Smooth muscle cell (in vitro differentiated cells): Measurements from ENCODE around the gene MXRA8. TPM values are rescaled to one million over a fixed set of nuclear protein-coding genes. Genes with fewer than 3 reads are reported as not detected.
A peak's percentile ranks its signal among the peaks of the same experiment; 100 is the strongest.
"Not testable (repeated sequence)": the region's sequence is repeated elsewhere in the genome, so short reads cannot be mapped to it uniquely, and the experiment has no call there.

Experiments used
- DNase-seq: peaks from one replicate; lab custom pipeline; 2025; ENCODE audit not compliant: unreplicated experiment; lab: John Stamatoyannopoulos, UW
- H2AFZ ChIP-seq: fragments of 200-600 bp; sonication (generic); 2 replicates; pipeline ENCODE4 v1.6.0; 2016; ENCODE audit warnings: antibody characterized with exemption, low read depth, mild to moderate bottlenecking
- H3F3A ChIP-seq: fragments of 200-600 bp; sonication (generic); 2 replicates; pipeline ENCODE4 v1.6.0; 2017; ENCODE audit warnings: antibody characterized with exemption, low read depth
- H3K27ac ChIP-seq: fragments of 200-600 bp; sonication (generic); 2 replicates; pipeline ENCODE4 v1.5.1; 2016; ENCODE audit warnings: low read depth, mild to moderate bottlenecking
- H3K27me3 ChIP-seq: fragments of 200-600 bp; sonication (generic); 2 replicates; pipeline ENCODE4 v1.6.1; 2016; ENCODE audit warnings: low read depth, mild to moderate bottlenecking
- H3K36me3 ChIP-seq: fragments of 200-600 bp; sonication (generic); 2 replicates; pipeline ENCODE4 v1.5.1; 2016; ENCODE audit warnings: low read depth
- H3K4me1 ChIP-seq: fragments of 200-600 bp; sonication (generic); 2 replicates; pipeline ENCODE4 v1.5.1; 2016; ENCODE audit warnings: low read depth
- H3K4me2 ChIP-seq: fragments of 200-600 bp; sonication (generic); 2 replicates; pipeline ENCODE4 v1.6.0; 2016; ENCODE audit warnings: mild to moderate bottlenecking
- H3K4me3 ChIP-seq: fragments of 200-600 bp; sonication (generic); 2 replicates; pipeline ENCODE4 v1.5.1; 2016; ENCODE audit warnings: mild to moderate bottlenecking
- H3K79me2 ChIP-seq: fragments of 200-600 bp; sonication (generic); 2 replicates; pipeline ENCODE4 v1.6.0; 2016; ENCODE audit warnings: low read depth, mild to moderate bottlenecking
- H3K9ac ChIP-seq: fragments of 200-600 bp; sonication (generic); 2 replicates; pipeline ENCODE4 v1.6.0; 2016; ENCODE audit warnings: low read depth
- H3K9me3 ChIP-seq: fragments of 200-600 bp; sonication (generic); replicated peaks from 2 replicates; pipeline ENCODE4 v1.5.1; 2016; ENCODE audit warnings: low read depth
- H4K20me1 ChIP-seq: fragments of 200-600 bp; sonication (generic); 2 replicates; pipeline ENCODE4 v1.6.0; 2016; ENCODE audit warnings: low read depth
- WGBS: methylation state at CpG from one replicate; pipeline ENCODE4 v1.1.7; 2016; ENCODE audit warnings: low lambda C conversion rate; 5-methylcytosine and 5-hydroxymethylcytosine counted together
- polyA plus RNA-seq: library from polyadenylated mRNA; unstranded; fragments of >200 nt; fragmentation: Nextera tagmentation; extraction: Ambion mirVana; gene quantifications from 2 replicates; pipeline ENCODE4 v1.2.1, GENCODE V29; 2016
- total RNA-seq: library from RNA; depleted of rRNA; stranded (reverse); fragments of >200 nt; gene quantifications from 2 replicates; pipeline ENCODE4 v1.2.3, GENCODE V29; 2014
- TF ChIP-seq, protein P1 (sequence below): fragments of 200-600 bp; sonication (generic); IDR thresholded peaks from 2 replicates; pipeline ENCODE4 v1.5.1; 2017; ENCODE audit warnings: borderline replicate concordance, mild to moderate bottlenecking, antibody characterized with exemption; ENCODE audit not compliant: insufficient read depth, poor library complexity, severe bottlenecking

MXRA8 gene
- total and polyA plus RNA-seq, 2 experiments from 2014 or later = 266 to 597 TPM

- Histone ChIP-seq H3F3A (peaks cover 27% of the 10 kb centered on the region), H3K27ac (peak overlapping the region; percentile 76), H3K27me3 (no peaks in the 10 kb centered on the region), H4K20me1 (peaks cover 18% of the 10 kb centered on the region), H3K4me1 (peaks cover 18% of the 10 kb centered on the region), H3K4me2 (peak overlapping the region; percentile 100), H3K9ac (peak overlapping the region; percentile 89), H3K36me3 (no peaks in the 10 kb centered on the region), H3K9me3 (no peaks in the 10 kb centered on the region), H3K79me2 (peaks cover 52% of the 10 kb centered on the region), H2AFZ (peak overlapping the region; percentile 50), H3K4me3 (peak overlapping the region; percentile 81)
- no peak for DNase-seq
- WGBS = 69% methylated on average over 32 of the region's 43 CpGs
- TF ChIP-seq, protein P1, sequence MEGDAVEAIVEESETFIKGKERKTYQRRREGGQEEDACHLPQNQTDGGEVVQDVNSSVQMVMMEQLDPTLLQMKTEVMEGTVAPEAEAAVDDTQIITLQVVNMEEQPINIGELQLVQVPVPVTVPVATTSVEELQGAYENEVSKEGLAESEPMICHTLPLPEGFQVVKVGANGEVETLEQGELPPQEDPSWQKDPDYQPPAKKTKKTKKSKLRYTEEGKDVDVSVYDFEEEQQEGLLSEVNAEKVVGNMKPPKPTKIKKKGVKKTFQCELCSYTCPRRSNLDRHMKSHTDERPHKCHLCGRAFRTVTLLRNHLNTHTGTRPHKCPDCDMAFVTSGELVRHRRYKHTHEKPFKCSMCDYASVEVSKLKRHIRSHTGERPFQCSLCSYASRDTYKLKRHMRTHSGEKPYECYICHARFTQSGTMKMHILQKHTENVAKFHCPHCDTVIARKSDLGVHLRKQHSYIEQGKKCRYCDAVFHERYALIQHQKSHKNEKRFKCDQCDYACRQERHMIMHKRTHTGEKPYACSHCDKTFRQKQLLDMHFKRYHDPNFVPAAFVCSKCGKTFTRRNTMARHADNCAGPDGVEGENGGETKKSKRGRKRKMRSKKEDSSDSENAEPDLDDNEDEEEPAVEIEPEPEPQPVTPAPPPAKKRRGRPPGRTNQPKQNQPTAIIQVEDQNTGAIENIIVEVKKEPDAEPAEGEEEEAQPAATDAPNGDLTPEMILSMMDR = no peak
These were observed 47.9 kb upstream of the MXRA8 start for GRCh38 chr1:1406101-1406820.

DNA sequence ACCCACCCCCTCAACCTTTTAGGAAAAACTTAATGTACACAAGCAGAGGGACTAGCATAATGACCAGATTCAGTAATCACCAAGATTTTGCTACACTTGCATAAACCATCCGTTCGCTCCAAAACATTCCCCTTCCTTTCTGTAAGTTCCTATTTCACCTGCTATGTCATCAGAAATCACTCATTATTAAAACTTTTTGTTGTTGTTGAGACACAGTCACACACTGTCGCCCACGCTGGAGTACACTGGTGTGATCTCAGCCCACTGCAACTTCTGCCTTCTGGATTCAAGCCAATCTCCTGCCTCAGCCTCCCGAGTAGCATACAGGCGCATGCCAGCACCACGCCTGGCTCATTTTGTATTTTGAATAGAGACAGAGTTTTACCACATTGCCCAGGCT is 45.3 kb upstream of the MXRA8 start:
- H3K27ac ChIP-seq = no peak overlapping the region

DNA sequence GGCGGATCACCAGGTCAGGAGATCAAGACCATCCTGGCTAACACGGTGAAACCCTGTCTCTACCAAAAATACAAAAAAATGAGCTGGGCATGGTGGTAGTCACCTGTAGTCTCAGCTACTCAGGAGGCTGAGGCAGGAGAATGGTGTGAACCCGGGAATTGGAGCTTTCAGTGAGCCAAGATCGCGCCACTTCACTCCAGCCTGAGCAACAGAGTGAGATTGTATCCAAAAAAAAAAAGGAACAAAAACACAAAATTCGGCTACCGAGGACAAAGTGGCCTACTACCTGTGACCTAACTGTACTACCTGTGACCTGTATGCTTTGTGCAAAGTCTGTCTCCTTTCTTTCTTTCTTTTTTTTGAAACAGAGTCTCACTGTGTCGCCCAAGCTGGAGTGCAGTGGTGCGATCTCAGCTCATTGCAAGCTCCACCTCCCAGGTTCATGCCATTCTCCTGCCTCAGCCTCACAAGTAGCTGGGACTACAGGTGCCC is 44.6 kb upstream of the MXRA8 start:
- H3K27ac ChIP-seq, H3K4me2 ChIP-seq, H4K20me1 ChIP-seq, H3K36me3 ChIP-seq, H3K9ac ChIP-seq, H3K9me3 ChIP-seq, H3K4me3 ChIP-seq, H2AFZ ChIP-seq, DNase-seq, H3K27me3 ChIP-seq: not testable (repeated sequence)
- H3F3A ChIP-seq = peaks cover 23% of the 10 kb centered on the region
- H3K79me2 ChIP-seq = peaks cover 65% of the 10 kb centered on the region
- H3K4me1 ChIP-seq = peaks cover 12% of the 10 kb centered on the region
- WGBS = 97% methylated on average over 9 of the region's 9 CpGs

More for the DNA sequence above, 45.3 kb upstream of the MXRA8 start:
- DNase-seq = no peak
- H3K27me3 ChIP-seq = no peaks in the 10 kb centered on the region
- peaks cover 30% of the 10 kb centered on the region for H3F3A ChIP-seq
- H3K4me1 ChIP-seq = peaks cover 18% of the 10 kb centered on the region
- no peak overlapping the region for H3K4me3 ChIP-seq
- peaks cover 65% of the 10 kb centered on the region for H3K79me2 ChIP-seq
- no peaks in the 10 kb centered on the region for H3K36me3 ChIP-seq
- TF ChIP-seq, protein P1 = no peak
- no peak overlapping the region for H3K4me2 ChIP-seq
- peaks cover 8% of the 10 kb centered on the region for H4K20me1 ChIP-seq
- H3K9ac ChIP-seq = no peak overlapping the region
- H2AFZ ChIP-seq = no peak overlapping the region
- WGBS = 95% methylated on average over 7 of the region's 7 CpGs
- no peaks in the 10 kb centered on the region for H3K9me3 ChIP-seq

GRCh38 chr1:1402072-1402900 is 43.9 kb upstream of the MXRA8 start:
- no peak overlapping the region for H3K4me2 ChIP-seq
- 86% methylated on average over 20 of the region's 20 CpGs for WGBS
- H3K36me3 ChIP-seq = no peaks in the 10 kb centered on the region
- H3K4me1 ChIP-seq = peaks cover 11% of the 10 kb centered on the region
- H3K9me3 ChIP-seq = no peaks in the 10 kb centered on the region
- no peaks in the 10 kb centered on the region for H4K20me1 ChIP-seq
- H3F3A ChIP-seq = peaks cover 23% of the 10 kb centered on the region
- TF ChIP-seq, protein P1 = peak; percentile 60
- no peak for DNase-seq
- H3K4me3 ChIP-seq = no peak overlapping the region
- H3K27me3 ChIP-seq = no peaks in the 10 kb centered on the region
- H3K27ac ChIP-seq = no peak overlapping the region
- no peak overlapping the region for H3K9ac ChIP-seq
- no peak overlapping the region for H2AFZ ChIP-seq
- H3K79me2 ChIP-seq = peaks cover 65% of the 10 kb centered on the region
